T-helper 22 cell (primary cell): Measurements from ENCODE around the gene URI1.
"Not testable (repeated sequence)": the region's sequence is repeated elsewhere in the genome, so short reads cannot be mapped to it uniquely, and the experiment has no call there.

ENCODE experiments used
- DNase-seq: peaks from one replicate; pipeline ENCODE4 v3.0.0-alpha.2; 2020; ENCODE audit warnings: low read depth

URI1 gene

GRCh38 chr19:30026933-30027332, 84.9 kb downstream of the URI1 start:
- DNase-seq: no peak

GRCh38 chr19:30028118-30028991, 86.3 kb downstream of the URI1 start:
- DNase-seq: no peak

- DNase-seq: no peak
These were observed 86.9 kb downstream of the URI1 start for GRCh38 chr19:30028992-30029343.

GRCh38 chr19:30029721-30030510, 87.9 kb downstream of the URI1 start:
- no peak for DNase-seq

- no peak for DNase-seq
These were observed 92.3 kb downstream of the URI1 start for GRCh38 chr19:30034321-30034720.

- no peak for DNase-seq
These were observed 94.4 kb downstream of the URI1 start for GRCh38 chr19:30036154-30037129.

GRCh38 chr19:30037835-30038234, 95.8 kb downstream of the URI1 start:
- DNase-seq: no peak

GRCh38 chr19:30041931-30042330, 99.9 kb downstream of the URI1 start:
- not testable (repeated sequence) for DNase-seq

GRCh38 chr19:30043008-30043407, 101.0 kb downstream of the URI1 start:
- DNase-seq: not testable (repeated sequence)

GRCh38 chr19:30044273-30045248, 102.5 kb downstream of the URI1 start:
- no peak for DNase-seq

- DNase-seq: no peak
These were observed 104.5 kb downstream of the URI1 start for GRCh38 chr19:30046522-30046921.

GRCh38 chr19:30047432-30047831, 105.4 kb downstream of the URI1 start:
- no peak for DNase-seq

GRCh38 chr19:30049226-30049625, 107.2 kb downstream of the URI1 start:
- no peak for DNase-seq

GRCh38 chr19:30049846-30050667, 108.0 kb downstream of the URI1 start:
- DNase-seq: no peak

GRCh38 chr19:30052122-30053075, 110.4 kb downstream of the URI1 start:
- DNase-seq: no peak

- no peak for DNase-seq
These were observed 111.5 kb downstream of the URI1 start for GRCh38 chr19:30053558-30053957.

GRCh38 chr19:30054210-30054609, 112.2 kb downstream of the URI1 start:
- no peak for DNase-seq

GRCh38 chr19:30056580-30056979, 114.5 kb downstream of the URI1 start:
- no peak for DNase-seq
